OCI-LY7 (cell line): ENCODE data around the gene CXCL1. TPM values are rescaled to one million over a fixed set of nuclear protein-coding genes. Genes with fewer than 3 reads are reported as not detected.

ENCODE experiments used
- BruUV-seq: library from RNA; stranded (reverse); fragments of 400-500 nt; replicated peaks from 2 replicates; lab custom pipeline; 2021; lab: Mats Ljungman, UMichigan
- CTCF ChIA-PET: fragments of 300-600 bp; sonication (Branson Sonifier 250); formaldehyde crosslinking; loops from one replicate; lab custom pipeline; 2022; ENCODE audit warnings: antibody characterized with exemption; ENCODE audit not compliant: unreplicated experiment; lab: Charles Lee
- POLR2A ChIA-PET: fragments of 300-600 bp; sonication (Branson Sonifier 250); formaldehyde crosslinking; loops from one replicate; lab custom pipeline; 2022; ENCODE audit warnings: antibody characterized with exemption; lab: Charles Lee
- DNase-seq: peaks from one replicate; pipeline ENCODE4 v3.0.0-alpha.2; 2015; ENCODE audit warnings: low spot score
- H2AFZ ChIP-seq: fragments of 200-600 bp; sonication (generic), shearing (Covaris generic); 2 replicates; pipeline ENCODE4 v1.6.1; 2014; ENCODE audit warnings: mild to moderate bottlenecking, antibody characterized with exemption, low read length, moderate library complexity
- H3K27ac ChIP-seq: fragments of 200-600 bp; sonication (generic); 2 replicates; pipeline ENCODE4 v1.5.1; 2014; ENCODE audit warnings: mixed run types, low read depth, mild to moderate bottlenecking, moderate library complexity, low read length, inconsistent platforms; ENCODE audit not compliant: poor library complexity, severe bottlenecking
- H3K36me3 ChIP-seq: fragments of 200-600 bp; sonication (generic); 2 replicates; pipeline ENCODE4 v1.6.1; 2014; ENCODE audit warnings: mild to moderate bottlenecking, antibody characterized with exemption, low read length, moderate library complexity, mixed read lengths; ENCODE audit not compliant: insufficient read depth
- H3K4me1 ChIP-seq: fragments of 200-600 bp; sonication (generic); 2 replicates; pipeline ENCODE4 v1.5.1; 2014; ENCODE audit warnings: mild to moderate bottlenecking, low read length; ENCODE audit not compliant: insufficient read depth, poor library complexity, severe bottlenecking
- H3K4me2 ChIP-seq: fragments of 200-600 bp; sonication (generic); 2 replicates; pipeline ENCODE4 v1.6.1; 2014; ENCODE audit warnings: mild to moderate bottlenecking, low read length
- H3K4me3 ChIP-seq: fragments of 200-600 bp; sonication (generic); 2 replicates; pipeline ENCODE4 v1.5.1; 2014; ENCODE audit warnings: mild to moderate bottlenecking, low read depth, low read length; ENCODE audit not compliant: poor library complexity, severe bottlenecking
- H3K79me2 ChIP-seq: fragments of 200-600 bp; sonication (generic); 2 replicates; pipeline ENCODE4 v1.6.1; 2016; ENCODE audit warnings: low read depth, mild to moderate bottlenecking, low read length, moderate library complexity, mixed read lengths; ENCODE audit not compliant: insufficient read depth
- H3K9me2 ChIP-seq: fragments of 200-600 bp; sonication (generic); 2 replicates; pipeline ENCODE4 v1.6.1; 2016; ENCODE audit warnings: mild to moderate bottlenecking, low read length, mixed read lengths; ENCODE audit not compliant: insufficient read depth
- H3K9me3 ChIP-seq: fragments of 200-600 bp; sonication (generic); 2 replicates; pipeline ENCODE4 v1.6.1; 2014; ENCODE audit warnings: mild to moderate bottlenecking, mixed run types, low read length, mixed read lengths
- H4K20me1 ChIP-seq: fragments of 200-600 bp; sonication (generic); 2 replicates; pipeline ENCODE4 v1.6.1; 2014; ENCODE audit warnings: mild to moderate bottlenecking, antibody characterized with exemption, low read length, moderate library complexity, mixed read lengths; ENCODE audit not compliant: insufficient read depth
- CTCF ChIP-seq: fragments of 200-600 bp; sonication (generic); conservative IDR thresholded peaks from 2 replicates; pipeline ENCODE4 v1.5.1; 2014; ENCODE audit warnings: mild to moderate bottlenecking, antibody characterized with exemption, low read length, moderate library complexity, mixed read lengths
- EZH2phosphoT487 ChIP-seq: fragments of 200-600 bp; sonication (generic); IDR thresholded peaks from 2 replicates; pipeline ENCODE4 v1.6.1; 2018; ENCODE audit warnings: low read depth, borderline replicate concordance, mild to moderate bottlenecking, mixed run types, antibody characterized with exemption, low read length, moderate library complexity, mixed read lengths
- intact Hi-C: fragments of 100-400 bp; cut with micrococcal nuclease; formaldehyde crosslinking; loops from one replicate; pipeline ENCODE4 v1.10.0; 2022; ENCODE audit not compliant: unreplicated experiment
- total RNA-seq, 2 experiments: library from RNA; depleted of rRNA in 1 of 2; stranded (reverse); fragments of >200 nt in 1 of 2; shearing (Covaris generic) in 1 of 2; gene quantifications; 2 replicates each; pipeline ENCODE4 v1.2.3, GENCODE V29; 2014 to 2022

CXCL1 gene
- total RNA-seq, 2 experiments from 2014 or later, result not detected

GRCh38 chr4:73872316-73873108 is 3.3 kb downstream of the CXCL1 start:
- Histone ChIP-seq H3K4me2 (no peak overlapping the region), H3K4me1 (no peaks in the 10 kb centered on the region), H3K36me3 (no peaks in the 10 kb centered on the region), H3K9me2 (no peaks in the 10 kb centered on the region), H4K20me1 (no peaks in the 10 kb centered on the region), H3K4me3 (no peak overlapping the region), H3K79me2 (no peaks in the 10 kb centered on the region), H3K27ac (no peak overlapping the region), H2AFZ (no peak overlapping the region), H3K9me3 (no peaks in the 10 kb centered on the region)
- TF ChIP-seq CTCF (no peak), EZH2phosphoT487 (no peak)
- no peak for DNase-seq
- ChIA-PET CTCF (no interaction called here), POLR2A (no interaction called here)
- no TSS peak for BruUV-seq
- intact Hi-C loops, result no loop called here

- Histone ChIP-seq H3K4me1 (no peaks in the 10 kb centered on the region), H3K79me2 (no peaks in the 10 kb centered on the region), H3K4me2 (no peak overlapping the region), H3K9me3 (no peaks in the 10 kb centered on the region), H3K9me2 (no peaks in the 10 kb centered on the region), H3K36me3 (no peaks in the 10 kb centered on the region), H3K27ac (no peak overlapping the region), H2AFZ (no peak overlapping the region), H4K20me1 (no peaks in the 10 kb centered on the region), H3K4me3 (no peak overlapping the region)
- ChIA-PET CTCF (no interaction called here), POLR2A (interaction anchor here (0.8 kb wide), 1 partner anchor 13 kb away, joined by 4 read pairs; no protein-coding TSS in a partner anchor)
- no TSS peak for BruUV-seq
- intact Hi-C loops, result no loop called here
- TF ChIP-seq EZH2phosphoT487, result no peak
- TF ChIP-seq CTCF, result no peak
- DNase-seq, result no peak
Measured at GRCh38 chr4:73874386-73874785, 5.2 kb downstream of the CXCL1 start.

GRCh38 chr4:73875401-73875800 is 6.2 kb downstream of the CXCL1 start:
- no peaks in the 10 kb centered on the region for H3K9me2 ChIP-seq
- TF ChIP-seq EZH2phosphoT487 (no peak), CTCF (no peak)
- DNase-seq, result no peak
- no peaks in the 10 kb centered on the region for H4K20me1 ChIP-seq
- H3K4me2 ChIP-seq, result no peak overlapping the region
- intact Hi-C loops, result no loop called here
- POLR2A ChIA-PET, result no interaction called here
- H3K36me3 ChIP-seq, result no peaks in the 10 kb centered on the region
- no peak overlapping the region for H2AFZ ChIP-seq
- CTCF ChIA-PET, result no interaction called here
- no peaks in the 10 kb centered on the region for H3K4me1 ChIP-seq
- H3K9me3 ChIP-seq, result no peaks in the 10 kb centered on the region
- no peaks in the 10 kb centered on the region for H3K79me2 ChIP-seq
- H3K27ac ChIP-seq, result no peak overlapping the region
- no TSS peak for BruUV-seq
- H3K4me3 ChIP-seq, result no peak overlapping the region
